Articular chondrocyte of knee joint (primary cell): ENCODE measurements around the gene KCNH4. TPM values are rescaled to one million over a fixed set of nuclear protein-coding genes. Genes with fewer than 3 reads are reported as not detected.

Experiments
- total RNA-seq: library from RNA; depleted of rRNA; stranded (reverse); fragments of >200 nt; gene quantifications from 2 replicates; pipeline ENCODE4 v1.2.3, GENCODE V29; 2012

KCNH4 gene
- under 0.01 TPM in 1 of 2 replicates, not detected in the other for total RNA-seq

GRCh38 chr17:42180922-42181850 is at the start of gene KCNH4:
TSS of gene KCNH4 (minus strand) at chr17:42181142. CDS start at chr17:42180945, 197 bp downstream.

DNA sequence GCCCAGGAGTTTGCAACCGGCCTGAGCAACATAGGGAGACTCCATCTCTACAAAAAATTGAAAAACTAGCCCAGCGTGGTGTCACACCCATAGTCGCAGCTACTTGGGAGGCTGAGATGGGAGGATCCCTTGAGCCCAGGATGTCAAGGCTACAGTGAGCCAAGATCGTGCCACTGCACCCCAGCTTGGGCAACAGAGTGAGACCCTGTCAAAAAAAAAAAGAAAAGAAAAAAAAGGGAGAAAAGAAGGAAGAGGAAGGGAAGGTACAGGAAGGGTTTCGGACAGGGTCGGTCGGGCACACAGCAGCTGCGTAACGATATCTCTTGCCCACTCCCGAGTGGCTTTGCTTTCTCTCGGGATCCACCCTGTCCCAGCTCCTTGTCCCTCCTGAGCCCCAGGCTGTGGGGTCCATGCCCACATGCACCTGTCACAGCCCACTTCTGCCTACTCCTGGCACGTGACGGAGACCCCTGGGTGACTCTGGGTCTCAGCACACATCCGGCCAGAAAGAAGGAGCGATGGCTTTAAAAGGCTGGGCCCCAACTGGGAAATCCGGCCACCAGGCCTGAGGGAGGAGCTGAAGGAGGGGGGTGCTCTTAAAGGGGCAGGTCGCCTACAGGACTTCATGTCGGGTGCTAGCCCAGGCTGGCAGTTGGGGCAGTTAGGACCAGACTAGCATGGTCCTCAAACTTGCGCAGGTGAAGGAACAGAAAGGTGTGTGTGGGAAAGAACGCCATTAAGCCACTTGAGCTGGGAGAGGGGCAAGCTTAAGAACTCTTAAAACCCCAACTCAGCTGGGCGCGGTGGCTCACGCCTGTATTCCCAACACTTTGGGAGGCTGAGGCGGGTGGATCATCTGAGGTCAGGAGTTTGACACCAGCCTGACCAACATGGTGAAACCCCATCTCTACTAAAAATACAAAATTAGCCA is 13.3 kb upstream of the KCNH4 start, which contains the start of gene GHDC:
Gene GHDC (minus strand): TSS at position 526 of the 931 bp plus-strand sequence. CDS start 913 bp downstream, outside the sequence.

DNA sequence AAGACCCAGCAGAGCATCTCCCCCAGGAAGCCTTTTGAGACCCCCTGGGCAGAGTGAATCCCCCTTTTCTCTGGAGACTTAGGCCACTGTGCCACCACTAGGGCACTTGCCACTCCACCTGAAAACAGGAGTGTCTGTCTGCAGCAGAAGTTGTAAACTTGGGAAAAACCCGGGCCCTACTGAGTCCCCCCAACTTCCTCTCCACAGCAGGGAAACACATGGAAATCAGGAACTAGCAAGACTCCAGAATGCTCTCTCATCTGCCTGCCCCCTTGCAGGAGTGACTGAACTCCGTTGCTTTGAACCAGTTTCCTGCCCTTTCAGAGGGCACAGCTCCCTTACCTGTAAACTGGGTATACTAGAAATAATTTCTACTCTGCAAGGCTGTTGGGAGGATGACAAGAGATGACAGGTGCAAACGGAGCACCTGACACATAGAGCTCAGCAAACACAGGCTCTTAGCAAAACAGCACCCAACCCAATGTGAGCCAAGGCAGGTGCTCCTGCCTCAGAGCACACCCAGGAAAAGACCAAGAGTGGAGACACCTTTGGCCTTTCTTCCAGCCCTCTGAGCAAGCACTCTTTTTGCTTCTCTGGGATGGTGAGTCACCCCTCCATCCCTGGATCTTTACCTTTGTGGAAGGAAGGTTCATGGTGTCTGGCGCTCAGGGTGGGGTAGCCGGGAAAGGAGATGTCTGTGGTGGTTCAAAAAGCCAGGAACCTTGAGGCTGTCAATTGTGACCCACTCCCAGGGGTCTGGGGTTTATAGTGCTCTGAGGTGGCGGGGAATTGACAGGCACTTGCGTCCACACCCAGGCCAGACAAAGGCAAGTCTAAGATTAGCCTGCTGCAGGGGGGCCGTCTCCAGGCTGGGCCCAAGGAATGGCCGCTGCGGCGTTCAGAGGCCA is 4.0 kb upstream of the KCNH4 start, which contains the start of gene HCRT:
Gene HCRT (minus strand): TSS at position 740 of the 908 bp plus-strand sequence. CDS start 87 bp downstream, at position 653.

DNA sequence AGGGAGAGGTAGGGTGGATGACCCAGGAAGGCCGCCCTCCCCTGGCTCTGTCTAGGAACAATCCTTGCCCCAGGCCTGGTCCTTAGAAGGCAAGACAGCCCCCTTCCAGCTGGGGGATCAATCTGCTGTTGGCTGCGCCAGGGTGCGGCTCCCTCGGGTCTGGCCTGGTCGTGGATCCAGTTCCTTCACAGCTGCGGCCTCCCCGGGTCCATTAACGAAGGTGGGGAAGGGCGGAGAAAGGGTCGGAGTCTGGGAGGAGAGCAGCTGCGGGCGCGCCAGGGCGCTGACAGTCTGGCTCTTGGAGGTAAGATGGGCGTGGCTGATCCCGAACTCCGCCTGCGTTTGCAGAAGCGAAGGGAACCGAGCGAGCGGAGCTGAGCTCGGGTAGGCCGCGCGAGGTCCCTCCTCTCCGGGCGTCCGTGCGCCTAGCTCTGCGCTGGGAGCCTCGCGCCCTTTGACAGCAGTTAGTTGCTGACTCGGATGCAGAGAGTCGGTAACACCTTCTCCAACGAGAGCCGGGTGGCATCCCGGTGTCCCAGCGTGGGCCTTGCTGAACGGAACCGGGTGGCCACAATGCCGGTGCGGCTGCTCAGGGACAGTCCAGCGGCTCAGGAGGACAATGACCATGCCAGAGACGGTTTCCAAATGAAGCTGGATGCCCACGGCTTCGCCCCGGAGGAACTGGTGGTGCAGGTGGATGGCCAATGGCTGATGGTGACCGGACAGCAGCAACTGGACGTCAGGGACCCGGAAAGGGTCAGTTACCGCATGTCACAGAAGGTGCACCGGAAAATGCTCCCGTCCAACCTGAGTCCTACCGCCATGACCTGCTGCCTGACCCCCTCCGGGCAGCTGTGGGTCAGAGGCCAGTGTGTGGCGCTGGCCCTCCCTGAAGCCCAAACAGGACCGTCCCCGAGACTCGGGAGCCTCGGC is 58.3 kb downstream of the KCNH4 start, which contains the start of gene HSPB9:
Gene HSPB9 (plus strand): TSS at position 434 of the 933 bp plus-strand sequence. CDS start 47 bp downstream, at position 481.

DNA sequence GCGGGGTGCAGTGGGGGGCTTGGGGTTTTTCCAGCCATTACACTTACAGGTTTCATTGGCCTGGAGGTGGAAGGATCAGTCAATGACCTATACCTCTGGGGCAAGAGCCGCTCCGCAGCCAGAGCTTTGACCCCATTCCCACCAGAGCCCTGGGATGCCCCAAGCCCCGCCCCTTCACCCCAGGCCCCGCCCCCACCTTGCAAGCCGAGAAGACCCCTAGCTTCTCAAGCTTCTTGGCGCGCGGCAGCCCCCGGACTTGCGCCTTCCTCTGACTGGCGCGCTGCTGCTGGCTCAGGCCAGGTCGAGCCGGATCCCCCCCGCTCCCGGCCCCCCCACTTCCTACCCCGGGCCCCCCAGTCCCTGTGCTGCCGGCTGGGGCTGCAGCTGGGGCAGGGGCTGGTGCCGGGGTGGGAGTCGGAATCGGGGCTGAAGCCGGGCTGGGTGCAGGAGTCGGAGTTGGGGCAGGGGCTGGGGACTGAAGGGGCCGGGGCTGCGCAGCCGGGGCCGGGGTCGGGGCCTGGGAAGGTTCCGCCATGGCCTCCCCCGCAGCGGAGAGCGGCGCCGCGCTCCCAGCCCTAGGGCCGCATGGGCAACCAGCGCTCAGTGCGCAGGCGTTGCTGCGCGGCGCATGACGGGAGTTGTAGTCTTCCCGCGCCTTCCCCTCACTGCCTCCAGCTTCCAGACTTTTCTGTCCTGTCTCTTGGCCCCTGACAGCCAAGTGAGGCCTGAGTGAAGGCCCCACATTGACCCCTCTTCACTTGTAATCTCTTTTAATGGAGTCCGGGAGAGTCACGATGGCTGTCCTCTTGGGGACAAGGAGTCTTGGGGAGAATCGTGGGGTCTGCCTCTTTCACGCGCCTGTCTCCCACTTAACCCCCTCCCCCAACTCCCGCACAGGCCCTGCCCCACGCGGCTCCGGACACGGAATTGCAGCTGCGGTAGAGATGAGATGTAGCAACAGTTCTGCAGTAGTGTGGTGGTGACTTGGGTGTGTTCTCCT is 59.9 kb downstream of the KCNH4 start, which contains the start of gene KAT2A:
Gene KAT2A (minus strand): TSS at position 598 of the 1,000 bp plus-strand sequence. CDS start 63 bp downstream, at position 535.

GRCh38 chr17:42112552-42113176 is 68.3 kb downstream of the KCNH4 start, which contains the start of gene DHX58:
TSS of gene DHX58 (minus strand) at chr17:42112714. CDS start at chr17:42111892, 822 bp downstream.

Other genes with a start within 250 kb of the KCNH4 start
- gene CNP, start 214.3 kb downstream of the KCNH4 start, total RNA-seq, result 67.1 and 73.0 TPM in 2 replicates
- 80.9 and 81.3 TPM in 2 replicates for gene DNAJC7, start 163.7 kb downstream of the KCNH4 start, total RNA-seq
- gene NKIRAS2, start 161.1 kb downstream of the KCNH4 start, total RNA-seq, result 23.5 and 26.4 TPM in 2 replicates
- 0.11 and 0.26 TPM in 2 replicates for gene C17orf113, start 130.5 kb downstream of the KCNH4 start, total RNA-seq
- not detected in 2 replicates for gene ZNF385C, start 82.7 kb downstream of the KCNH4 start, total RNA-seq
- 15.0 and 15.2 TPM in 2 replicates for gene DHX58, start 68.4 kb downstream of the KCNH4 start, total RNA-seq
- gene KAT2A, start 59.8 kb downstream of the KCNH4 start, total RNA-seq, result 6.5 and 9.6 TPM in 2 replicates
- not detected in 2 replicates for gene HSPB9, start 58.3 kb downstream of the KCNH4 start, total RNA-seq
- 78.4 and 80.0 TPM in 2 replicates for gene RAB5C, start 26.2 kb downstream of the KCNH4 start, total RNA-seq
- not detected in 2 replicates for gene HCRT, start 4.3 kb upstream of the KCNH4 start, total RNA-seq
- gene GHDC, start 13.4 kb upstream of the KCNH4 start, total RNA-seq, result 22.8 and 24.3 TPM in 2 replicates
- 24.9 and 27.7 TPM in 2 replicates for gene STAT5B, start 95.2 kb upstream of the KCNH4 start, total RNA-seq
- gene STAT5A, start 107.4 kb upstream of the KCNH4 start, total RNA-seq, result 30.1 and 48.5 TPM in 2 replicates
- 193 and 275 TPM in 2 replicates for gene STAT3, start 207.3 kb upstream of the KCNH4 start, total RNA-seq
- gene CAVIN1, start 242.1 kb upstream of the KCNH4 start, total RNA-seq, result 1,094 and 1,211 TPM in 2 replicates